ENCODE results near the gene STARD10. TPM values are rescaled to one million over a fixed set of nuclear protein-coding genes. Genes with fewer than 3 reads are reported as not detected.
A peak's percentile ranks its signal among the peaks of the same experiment; 100 is the strongest.

Gene STARD10
- total RNA-seq, 2 experiments from 2014 or later: 8.1 to 8.6 TPM

- CTCF ChIA-PET: interaction anchor here (0.7 to 2.2 kb wide), 6 partner anchors 8 to 315 kb away, joined by 3 to 5 read pairs (median 4); no protein-coding TSS in a partner anchor
- Mint-ChIP-seq H3K9me3 (no peaks in the 10 kb centered on the region), H3K4me3 (no peak overlapping the region), H3K27ac (no peak overlapping the region), H3K36me3 (ENCODE audit: low read depth) (no peaks in the 10 kb centered on the region), H3K4me1 (ENCODE audit: low read depth) (peaks cover 32% of the 10 kb centered on the region), H3K27me3 (no peaks in the 10 kb centered on the region)
- TF ChIP-seq, protein P1, sequence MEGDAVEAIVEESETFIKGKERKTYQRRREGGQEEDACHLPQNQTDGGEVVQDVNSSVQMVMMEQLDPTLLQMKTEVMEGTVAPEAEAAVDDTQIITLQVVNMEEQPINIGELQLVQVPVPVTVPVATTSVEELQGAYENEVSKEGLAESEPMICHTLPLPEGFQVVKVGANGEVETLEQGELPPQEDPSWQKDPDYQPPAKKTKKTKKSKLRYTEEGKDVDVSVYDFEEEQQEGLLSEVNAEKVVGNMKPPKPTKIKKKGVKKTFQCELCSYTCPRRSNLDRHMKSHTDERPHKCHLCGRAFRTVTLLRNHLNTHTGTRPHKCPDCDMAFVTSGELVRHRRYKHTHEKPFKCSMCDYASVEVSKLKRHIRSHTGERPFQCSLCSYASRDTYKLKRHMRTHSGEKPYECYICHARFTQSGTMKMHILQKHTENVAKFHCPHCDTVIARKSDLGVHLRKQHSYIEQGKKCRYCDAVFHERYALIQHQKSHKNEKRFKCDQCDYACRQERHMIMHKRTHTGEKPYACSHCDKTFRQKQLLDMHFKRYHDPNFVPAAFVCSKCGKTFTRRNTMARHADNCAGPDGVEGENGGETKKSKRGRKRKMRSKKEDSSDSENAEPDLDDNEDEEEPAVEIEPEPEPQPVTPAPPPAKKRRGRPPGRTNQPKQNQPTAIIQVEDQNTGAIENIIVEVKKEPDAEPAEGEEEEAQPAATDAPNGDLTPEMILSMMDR (IDR thresholded peaks at IDR 0.05): no peak
- POLR2A ChIA-PET: interaction anchor here (0.6 to 1.3 kb wide), 3 partner anchors 36 to 552 kb away, joined by 3 to 4 read pairs (median 3); no protein-coding TSS in a partner anchor
- DNase-seq: no peak
- no peak for ATAC-seq
- intact Hi-C loops (cut with micrococcal nuclease): no loop called here
These were observed 7.3 kb downstream of the STARD10 start for GRCh38 chr11:72786305-72787215.

DNA sequence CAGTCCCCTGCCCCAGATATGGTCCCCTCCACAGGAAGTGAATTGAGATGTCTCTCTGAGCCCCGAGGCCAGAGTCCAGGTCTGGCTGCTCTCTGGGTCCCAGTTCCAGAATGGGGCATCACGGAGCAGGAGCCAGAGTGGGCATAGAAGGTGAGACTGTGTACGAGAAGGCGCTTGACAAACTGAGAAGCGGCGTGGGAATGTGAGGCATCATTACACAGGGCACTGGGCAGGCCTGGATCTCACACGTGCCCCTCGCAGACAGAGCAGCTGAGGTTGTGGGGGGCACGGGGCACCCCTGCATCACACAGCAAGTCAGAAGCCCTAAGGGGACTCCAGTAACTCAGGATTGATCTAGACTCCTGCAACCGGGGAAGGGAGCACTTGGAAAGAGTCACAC is 9.2 kb downstream of the STARD10 start:
- TF ChIP-seq, protein P1 (IDR thresholded peaks at IDR 0.05): no peak
- H3K27ac Mint-ChIP-seq: no peak overlapping the region
- peaks cover 34% of the 10 kb centered on the region for H3K4me1 Mint-ChIP-seq (ENCODE audit: low read depth)
- no peak for DNase-seq
- ATAC-seq: no peak
- intact Hi-C loops (cut with micrococcal nuclease): no loop called here
- no peak overlapping the region for H3K4me3 Mint-ChIP-seq
- ChIA-PET POLR2A (no interaction called here), CTCF (interaction anchor here (3.1 to 4.1 kb wide), 2 partner anchors 8 to 59 kb away, joined by 24 to 32 read pairs; partner anchors contain the start of gene STARD10)
- H3K36me3 Mint-ChIP-seq (ENCODE audit: low read depth): no peaks in the 10 kb centered on the region
- no peaks in the 10 kb centered on the region for H3K27me3 Mint-ChIP-seq
- H3K9me3 Mint-ChIP-seq: no peaks in the 10 kb centered on the region

- DNase-seq (no peak), ATAC-seq (no peak)
- Mint-ChIP-seq H3K27ac (no peak overlapping the region), H3K36me3 (ENCODE audit: low read depth) (no peaks in the 10 kb centered on the region), H3K4me3 (no peak overlapping the region), H3K9me3 (no peaks in the 10 kb centered on the region), H3K4me1 (ENCODE audit: low read depth) (peaks cover 34% of the 10 kb centered on the region), H3K27me3 (no peaks in the 10 kb centered on the region)
- TF ChIP-seq, protein P1 (IDR thresholded peaks at IDR 0.05): no peak
- ChIA-PET CTCF (interaction anchor here (3.1 to 4.1 kb wide), 2 partner anchors 10 to 58 kb away, joined by 24 to 32 read pairs; partner anchors contain the start of gene STARD10), POLR2A (interaction anchor here (0.6 to 1.3 kb wide), 4 partner anchors 9 to 53 kb away, joined by 3 to 8 read pairs (median 6); no protein-coding TSS in a partner anchor)
- intact Hi-C loops (cut with micrococcal nuclease): no loop called here
These were observed 10.5 kb downstream of the STARD10 start for GRCh38 chr11:72783144-72783905.

GRCh38 chr11:72782081-72782920 is 11.5 kb downstream of the STARD10 start:
- no peaks in the 10 kb centered on the region for H3K27me3 Mint-ChIP-seq
- no peak overlapping the region for H3K27ac Mint-ChIP-seq
- no peaks in the 10 kb centered on the region for H3K9me3 Mint-ChIP-seq
- DNase-seq: no peak
- ATAC-seq: peak; percentile 32
- POLR2A ChIA-PET: interaction anchor here (0.6 to 1.6 kb wide), 7 partner anchors 10 to 116 kb away, joined by 3 to 8 read pairs (median 3); no protein-coding TSS in a partner anchor
- H3K36me3 Mint-ChIP-seq (ENCODE audit: low read depth): no peaks in the 10 kb centered on the region
- CTCF ChIA-PET: interaction anchor here (0.9 to 4.1 kb wide), 3 partner anchors 11 to 57 kb away, joined by 3 to 32 read pairs (median 24); partner anchors contain the start of gene STARD10
- TF ChIP-seq, protein P1 (IDR thresholded peaks at IDR 0.05): no peak
- intact Hi-C loops (cut with micrococcal nuclease): no loop called here
- H3K4me3 Mint-ChIP-seq: peak overlapping the region; percentile 61
- H3K4me1 Mint-ChIP-seq (ENCODE audit: low read depth): peaks cover 24% of the 10 kb centered on the region
